PFSK-1 (cell line): ENCODE measurements around the gene IL2RA.

Source experiments
- FOXP2 ChIP-seq: optimal IDR thresholded peaks from 2 replicates; pipeline ENCODE3; 2011; ENCODE audit warnings: borderline replicate concordance, control low read depth, inconsistent platforms; ENCODE audit not compliant: insufficient read depth; ENCODE audit errors: extremely low read length, extremely low read depth
- POLR2AphosphoS5 ChIP-seq: IDR thresholded peaks from 2 replicates; pipeline ENCODE4 v1.6.1; 2012; ENCODE audit warnings: low read depth, mild to moderate bottlenecking, control low read depth, low read length, moderate library complexity
- REST ChIP-seq, 2 experiments: IDR thresholded peaks; 2 replicates each; pipeline versions ENCODE4 v1.6.1 to v1.8.0; 2011 to 2012; ENCODE audit warnings: low read depth in 2 of 2, low read length in 2 of 2, control low read depth in 1 of 2, inconsistent platforms in 1 of 2, mild to moderate bottlenecking in 1 of 2, moderate library complexity in 1 of 2; ENCODE audit not compliant: insufficient read depth in 1 of 2
- SIN3A ChIP-seq: IDR thresholded peaks from 2 replicates; pipeline ENCODE4 v1.6.1; 2012; ENCODE audit warnings: mild to moderate bottlenecking, low read length, moderate library complexity, borderline replicate concordance; ENCODE audit not compliant: insufficient read depth
- TAF1 ChIP-seq: IDR thresholded peaks from 2 replicates; pipeline ENCODE4 v1.6.1; 2012; ENCODE audit warnings: low read length, control low read depth, borderline replicate concordance; ENCODE audit not compliant: insufficient read depth

The IL2RA gene

GRCh38 chr10:6102128-6102527, 40.0 kb upstream of the IL2RA start:
- TF ChIP-seq REST (IDR thresholded peaks at IDR 0.05; ENCODE audit: insufficient read depth in 1 of 2, low read depth in 2 of 2, low read length in 2 of 2) (no peak), SIN3A (no peak), TAF1 (no peak), POLR2AphosphoS5 (no peak), FOXP2 (no peak)

- TF ChIP-seq FOXP2 (no peak), POLR2AphosphoS5 (no peak), REST (IDR thresholded peaks at IDR 0.05; ENCODE audit: insufficient read depth in 1 of 2, low read depth in 2 of 2, low read length in 2 of 2) (no peak), TAF1 (no peak)
Measured at GRCh38 chr10:6101181-6101580, 39.0 kb upstream of the IL2RA start.

- TF ChIP-seq TAF1 (no peak), SIN3A (no peak), POLR2AphosphoS5 (no peak), FOXP2 (no peak), REST (IDR thresholded peaks at IDR 0.05; ENCODE audit: insufficient read depth in 1 of 2, low read depth in 2 of 2, low read length in 2 of 2) (no peak)
Measured at GRCh38 chr10:6100370-6100769, 38.2 kb upstream of the IL2RA start.

GRCh38 chr10:6098156-6098555, 36.0 kb upstream of the IL2RA start:
- TF ChIP-seq SIN3A (no peak), FOXP2 (no peak), TAF1 (no peak), POLR2AphosphoS5 (no peak), REST (IDR thresholded peaks at IDR 0.05; ENCODE audit: insufficient read depth in 1 of 2, low read depth in 2 of 2, low read length in 2 of 2) (no peak)

- no peak for TF ChIP-seq POLR2AphosphoS5
- TF ChIP-seq REST (IDR thresholded peaks at IDR 0.05; ENCODE audit: insufficient read depth in 1 of 2, low read depth in 2 of 2, low read length in 2 of 2), result no peak
- TF ChIP-seq TAF1, result no peak
- no peak for TF ChIP-seq FOXP2
- TF ChIP-seq SIN3A, result no peak
Measured at GRCh38 chr10:6097063-6097462, 34.9 kb upstream of the IL2RA start.
